ENCODE measurements around the gene WNT10A. TPM values are rescaled to one million over a fixed set of nuclear protein-coding genes. Genes with fewer than 3 reads are reported as not detected.

Gene WNT10A
- total RNA-seq, 1 experiment from 2014 or later, result 1.5 TPM

DNA sequence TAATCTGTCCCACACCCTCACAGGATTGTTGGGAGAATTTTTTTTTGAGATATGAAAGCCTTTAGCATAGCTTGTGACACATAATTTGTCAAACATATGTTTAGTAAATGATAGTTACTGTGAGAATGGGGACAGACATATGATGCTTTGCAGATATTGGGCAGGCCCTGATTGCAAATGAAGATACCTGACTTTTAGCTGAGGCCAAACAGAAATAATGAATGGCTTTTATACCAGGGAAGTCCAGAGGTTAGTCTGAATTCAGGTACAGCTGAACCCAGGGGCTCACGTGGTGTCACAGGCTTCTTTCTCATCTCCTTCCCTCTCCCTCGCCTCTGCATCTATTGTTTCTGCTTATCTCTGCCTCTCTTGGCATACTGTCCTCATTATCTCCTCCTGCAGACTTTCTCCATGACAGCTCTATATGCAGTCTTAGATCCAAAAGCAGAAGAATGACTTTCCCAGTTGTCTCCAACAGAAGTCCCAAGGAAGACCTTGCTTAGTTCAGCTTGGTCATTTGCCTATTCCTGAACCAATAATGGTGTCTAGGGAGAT, 4.9 kb upstream of the WNT10A start:
- H4K20me1 ChIP-seq (ENCODE audit: insufficient read depth), result no peaks in the 10 kb centered on the region
- H3K4me3 ChIP-seq (replicated peaks in 1 of 2; ENCODE audit: low read depth in 1 of 2, low read length in 2 of 2), result no peak overlapping the region
- no peaks in the 10 kb centered on the region for H3K27me3 ChIP-seq (ENCODE audit: insufficient read depth, low read length)
- H3K9me2 ChIP-seq (ENCODE audit: insufficient read depth), result no peaks in the 10 kb centered on the region
- CTCF ChIA-PET, result interaction anchor here (0.6 to 15.1 kb wide), 21 partner anchors 10 to 279 kb away, joined by 3 to 278 read pairs (median 4); partner anchors contain the start of genes CDK5R2 and WNT6
- RAD21 ChIA-PET (ENCODE audit: low non-redundant PET in 1 of 2, low total read pairs in 2 of 2, uncharacterized antibody in 2 of 2, unreplicated experiment in 2 of 2), result interaction anchor here (0.6 to 3.4 kb wide), 4 partner anchors 15 to 39 kb away, joined by 3 to 48 read pairs (median 16); no protein-coding TSS in a partner anchor
- no TSS peak for BruUV-seq (replicated peaks)
- no peak overlapping the region for H3K4me2 ChIP-seq (ENCODE audit: low read length)
- no peak overlapping the region for H3K9ac ChIP-seq (ENCODE audit: low read length)
- no peaks in the 10 kb centered on the region for H3K79me2 ChIP-seq (ENCODE audit: insufficient read depth, low read length)
- TF ChIP-seq, protein P1, sequence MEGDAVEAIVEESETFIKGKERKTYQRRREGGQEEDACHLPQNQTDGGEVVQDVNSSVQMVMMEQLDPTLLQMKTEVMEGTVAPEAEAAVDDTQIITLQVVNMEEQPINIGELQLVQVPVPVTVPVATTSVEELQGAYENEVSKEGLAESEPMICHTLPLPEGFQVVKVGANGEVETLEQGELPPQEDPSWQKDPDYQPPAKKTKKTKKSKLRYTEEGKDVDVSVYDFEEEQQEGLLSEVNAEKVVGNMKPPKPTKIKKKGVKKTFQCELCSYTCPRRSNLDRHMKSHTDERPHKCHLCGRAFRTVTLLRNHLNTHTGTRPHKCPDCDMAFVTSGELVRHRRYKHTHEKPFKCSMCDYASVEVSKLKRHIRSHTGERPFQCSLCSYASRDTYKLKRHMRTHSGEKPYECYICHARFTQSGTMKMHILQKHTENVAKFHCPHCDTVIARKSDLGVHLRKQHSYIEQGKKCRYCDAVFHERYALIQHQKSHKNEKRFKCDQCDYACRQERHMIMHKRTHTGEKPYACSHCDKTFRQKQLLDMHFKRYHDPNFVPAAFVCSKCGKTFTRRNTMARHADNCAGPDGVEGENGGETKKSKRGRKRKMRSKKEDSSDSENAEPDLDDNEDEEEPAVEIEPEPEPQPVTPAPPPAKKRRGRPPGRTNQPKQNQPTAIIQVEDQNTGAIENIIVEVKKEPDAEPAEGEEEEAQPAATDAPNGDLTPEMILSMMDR (IDR thresholded peaks at IDR 0.05 in 2 of 3, conservative IDR thresholded peaks at IDR 0.05 in 1 of 3; ENCODE audit: borderline replicate concordance in 1 of 3, insufficient read depth in 1 of 3, low read depth in 2 of 3, low read length in 2 of 3), result no peak
- no peak for TF ChIP-seq RAD21 (IDR thresholded peaks at IDR 0.05; ENCODE audit: low read depth)
- no peak for TF ChIP-seq ELF1 (IDR thresholded peaks at IDR 0.05; ENCODE audit: borderline replicate concordance, low read depth)
- no peak for TF ChIP-seq SP1 (IDR thresholded peaks at IDR 0.05; ENCODE audit: low read depth)
- TF ChIP-seq TCF7L2 (IDR thresholded peaks at IDR 0.05; ENCODE audit: borderline replicate concordance, extremely low read depth, insufficient read depth, insufficient read length), result no peak
- TF ChIP-seq ATF3 (IDR thresholded peaks at IDR 0.05), result no peak
- no peak for TF ChIP-seq POLR2A (IDR thresholded peaks at IDR 0.05; ENCODE audit: borderline replicate concordance, extremely low read depth, insufficient read depth, insufficient read length)
- no peak for TF ChIP-seq ZFX (IDR thresholded peaks at IDR 0.05)
- no peak for TF ChIP-seq CEBPB (IDR thresholded peaks at IDR 0.05; ENCODE audit: low read depth)
- POLR2A ChIA-PET, result interaction anchor here (1.0 to 2.0 kb wide), 2 partner anchors 18 to 20 kb away, joined by 3 to 7 read pairs; no protein-coding TSS in a partner anchor
- H2AFZ ChIP-seq (ENCODE audit: low read depth, low read length, poor library complexity, severe bottlenecking), result no peak overlapping the region
- intact Hi-C loops (cut with micrococcal nuclease), result loop anchor here (1.0 to 5.0 kb wide), 4 partner anchors 23 to 242 kb away; no protein-coding TSS in a partner anchor
- H3K4me1 ChIP-seq (ENCODE audit: control insufficient read depth in 1 of 2, insufficient read depth in 2 of 2, low read length in 2 of 2), result peaks cover 5 to 14% of the 10 kb centered on the region in 2 experiments; a peak in 3 of 4 replicates
- H3K36me3 ChIP-seq (ENCODE audit: control insufficient read depth in 1 of 2, insufficient read depth in 2 of 2, low read length in 2 of 2), result no peaks in the 10 kb centered on the region
- DNase-seq (ENCODE audit: low read depth, low spot score) (no peak), ATAC-seq (no peak)
- H3K9me3 ChIP-seq (ENCODE audit: control insufficient read depth in 1 of 2, insufficient read depth in 1 of 2, low read depth in 1 of 2, low read length in 2 of 2), result no peaks in the 10 kb centered on the region
- no peak overlapping the region for H3K27ac ChIP-seq (ENCODE audit: low read depth, low read length)
